ENCODE results near the gene THSD7A.

Gene THSD7A

DNA sequence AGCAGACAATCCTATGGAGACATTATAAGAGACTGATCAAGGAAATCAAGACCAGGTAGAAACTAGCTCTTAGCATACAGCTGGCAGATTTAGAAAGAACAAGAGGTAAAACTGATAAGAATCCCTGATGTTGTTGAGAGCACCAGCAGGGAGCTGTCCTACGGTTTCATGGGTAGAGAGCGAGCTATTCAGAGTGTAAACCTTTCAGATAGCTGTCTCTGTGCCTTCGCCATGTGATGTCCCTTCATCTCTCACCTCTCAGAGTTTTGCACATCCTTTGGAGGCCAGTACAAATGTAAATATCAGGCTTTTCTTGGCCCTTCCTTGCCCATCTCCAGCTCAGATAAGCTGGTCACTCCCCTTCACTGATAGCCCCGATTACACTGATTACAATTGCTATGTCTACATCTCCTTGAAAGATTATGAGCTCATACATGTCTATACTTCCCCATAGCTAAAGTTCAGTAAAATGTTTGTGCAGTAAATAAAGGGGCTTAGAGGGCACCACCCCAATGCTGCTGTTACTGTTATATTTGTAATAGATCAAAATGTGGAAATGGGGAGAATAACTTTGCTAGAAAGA is 21.9 kb downstream of the THSD7A start:
- Histone ChIP-seq H3K36me3 (ENCODE audit: control insufficient read depth in 2 of 2, insufficient read depth in 2 of 2, low read length in 2 of 2) (no peaks in the 10 kb centered on the region), H3K9ac (ENCODE audit: low read length in 2 of 2) (no peak overlapping the region), H3K9me3 (ENCODE audit: control insufficient read depth in 2 of 2, low read length in 2 of 2) (no peaks in the 10 kb centered on the region), H3K4me1 (ENCODE audit: control insufficient read depth, insufficient read depth, low read length) (no peaks in the 10 kb centered on the region), H3K27me3 (ENCODE audit: control insufficient read depth in 1 of 2, insufficient read depth in 2 of 2, low read length in 2 of 2) (no peaks in the 10 kb centered on the region), H3K4me3 (ENCODE audit: low read length in 2 of 2) (no peak overlapping the region), H3K27ac (ENCODE audit: low read length) (no peak overlapping the region)

DNA sequence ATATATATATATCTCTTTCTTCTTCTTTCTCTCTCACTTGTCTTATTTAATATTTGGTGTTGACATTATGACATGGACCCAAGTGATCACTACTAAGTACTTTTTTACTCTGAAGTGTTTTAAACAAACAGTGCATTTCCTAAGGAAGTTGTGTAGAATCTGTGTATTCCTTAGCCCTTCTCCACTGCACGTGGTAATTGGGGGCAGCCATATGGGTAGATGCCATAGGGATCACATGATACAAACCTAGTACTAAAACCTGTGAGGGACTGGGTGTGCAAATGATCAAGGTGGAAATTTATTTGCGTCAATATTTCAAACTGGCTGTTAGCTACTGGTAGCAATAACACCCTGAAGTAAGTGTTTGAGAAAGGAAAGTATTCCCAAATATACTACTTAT is 25.0 kb downstream of the THSD7A start:
- no peaks in the 10 kb centered on the region for H3K4me1 ChIP-seq (ENCODE audit: control insufficient read depth, insufficient read depth, low read length)
- H3K27ac ChIP-seq (ENCODE audit: low read length), result no peak overlapping the region
- no peak overlapping the region for H3K4me3 ChIP-seq (ENCODE audit: low read length in 2 of 2)
- no peaks in the 10 kb centered on the region for H3K27me3 ChIP-seq (ENCODE audit: control insufficient read depth in 1 of 2, insufficient read depth in 2 of 2, low read length in 2 of 2)
- H3K36me3 ChIP-seq (ENCODE audit: control insufficient read depth in 2 of 2, insufficient read depth in 2 of 2, low read length in 2 of 2), result no peaks in the 10 kb centered on the region
- no peaks in the 10 kb centered on the region for H3K9me3 ChIP-seq (ENCODE audit: control insufficient read depth in 2 of 2, low read length in 2 of 2)
- no peak overlapping the region for H3K9ac ChIP-seq (ENCODE audit: low read length in 2 of 2)

DNA sequence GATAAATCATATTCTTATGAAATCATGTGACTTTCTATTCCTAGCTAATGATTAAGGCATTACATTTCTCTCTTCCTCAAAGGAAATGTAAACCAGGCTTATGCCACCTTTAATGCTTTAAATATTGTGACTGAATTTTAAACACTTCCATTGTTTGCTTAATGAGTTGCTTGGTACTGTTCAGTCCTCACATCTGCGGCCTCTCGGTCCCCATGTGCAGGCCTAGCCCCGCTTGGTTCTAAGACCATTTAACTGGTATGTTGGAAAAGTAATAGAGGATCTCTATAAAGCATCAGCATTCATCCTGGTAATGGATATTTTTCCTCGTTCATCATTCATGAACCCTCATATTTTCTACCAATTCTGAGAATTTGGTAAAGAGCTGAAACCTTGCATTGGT is 27.4 kb downstream of the THSD7A start:
- Histone ChIP-seq H3K36me3 (ENCODE audit: control insufficient read depth in 2 of 2, insufficient read depth in 2 of 2, low read length in 2 of 2) (no peaks in the 10 kb centered on the region), H3K9me3 (ENCODE audit: control insufficient read depth in 2 of 2, low read length in 2 of 2) (no peaks in the 10 kb centered on the region), H3K9ac (ENCODE audit: low read length in 2 of 2) (no peak overlapping the region), H3K4me3 (ENCODE audit: low read length in 2 of 2) (no peak overlapping the region), H3K4me1 (ENCODE audit: control insufficient read depth, insufficient read depth, low read length) (no peaks in the 10 kb centered on the region), H3K27me3 (ENCODE audit: control insufficient read depth in 1 of 2, insufficient read depth in 2 of 2, low read length in 2 of 2) (no peaks in the 10 kb centered on the region), H3K27ac (ENCODE audit: low read length) (no peak overlapping the region)

DNA sequence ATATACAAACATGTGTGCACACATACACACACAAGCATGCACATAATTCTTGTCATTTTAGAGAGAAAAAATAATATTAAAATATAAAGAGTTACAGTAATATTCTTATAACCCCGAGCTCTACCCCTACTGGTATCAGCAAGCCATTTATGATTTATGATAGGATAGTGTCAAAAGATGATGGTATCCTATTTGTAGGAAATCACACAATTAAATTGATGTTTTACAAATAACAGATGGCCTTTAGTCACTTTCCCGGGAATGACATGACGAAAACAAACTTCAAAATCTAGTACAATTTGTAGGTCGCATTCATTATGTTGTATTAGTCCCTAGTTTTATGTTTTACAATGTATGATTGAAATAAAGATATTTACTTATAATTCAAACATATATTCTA is 36.8 kb downstream of the THSD7A start:
- no peaks in the 10 kb centered on the region for H3K4me1 ChIP-seq (ENCODE audit: control insufficient read depth, insufficient read depth, low read length)

DNA sequence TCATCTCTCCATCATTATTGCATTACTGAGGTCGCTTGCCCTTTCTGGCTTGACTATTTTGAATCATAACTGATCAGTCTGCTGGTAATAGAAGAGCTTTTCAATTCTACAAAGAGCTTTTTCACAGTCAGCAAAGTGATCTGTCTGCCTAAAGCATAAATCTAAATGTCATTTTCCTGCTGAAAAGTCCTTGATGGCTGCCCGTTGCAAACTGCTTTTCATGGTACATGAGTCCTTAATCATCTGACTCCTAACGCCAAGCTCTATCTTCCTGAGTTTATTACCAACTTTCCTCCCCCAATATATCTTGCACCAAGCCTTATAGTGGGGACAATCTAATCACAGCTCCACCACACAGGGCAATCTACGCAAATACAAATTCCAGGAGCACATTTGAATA is 39.8 kb downstream of the THSD7A start:
- Histone ChIP-seq H3K27me3 (ENCODE audit: control insufficient read depth in 1 of 2, insufficient read depth in 2 of 2, low read length in 2 of 2) (no peaks in the 10 kb centered on the region), H3K9me3 (ENCODE audit: control insufficient read depth in 2 of 2, low read length in 2 of 2) (no peaks in the 10 kb centered on the region), H3K4me3 (ENCODE audit: low read length in 2 of 2) (no peak overlapping the region), H3K27ac (ENCODE audit: low read length) (no peak overlapping the region), H3K4me1 (ENCODE audit: control insufficient read depth, insufficient read depth, low read length) (no peaks in the 10 kb centered on the region), H3K9ac (ENCODE audit: low read length in 2 of 2) (no peak overlapping the region), H3K36me3 (ENCODE audit: control insufficient read depth in 2 of 2, insufficient read depth in 2 of 2, low read length in 2 of 2) (no peaks in the 10 kb centered on the region)

More for the DNA sequence above, 36.8 kb downstream of the THSD7A start:
- H3K27me3 ChIP-seq (ENCODE audit: control insufficient read depth in 1 of 2, insufficient read depth in 2 of 2, low read length in 2 of 2), result no peaks in the 10 kb centered on the region
- H3K9me3 ChIP-seq (ENCODE audit: control insufficient read depth in 2 of 2, low read length in 2 of 2), result no peaks in the 10 kb centered on the region
- no peak overlapping the region for H3K9ac ChIP-seq (ENCODE audit: low read length in 2 of 2)
- no peaks in the 10 kb centered on the region for H3K36me3 ChIP-seq (ENCODE audit: control insufficient read depth in 2 of 2, insufficient read depth in 2 of 2, low read length in 2 of 2)
- H3K4me3 ChIP-seq (ENCODE audit: low read length in 2 of 2), result no peak overlapping the region
- H3K27ac ChIP-seq (ENCODE audit: low read length), result no peak overlapping the region

DNA sequence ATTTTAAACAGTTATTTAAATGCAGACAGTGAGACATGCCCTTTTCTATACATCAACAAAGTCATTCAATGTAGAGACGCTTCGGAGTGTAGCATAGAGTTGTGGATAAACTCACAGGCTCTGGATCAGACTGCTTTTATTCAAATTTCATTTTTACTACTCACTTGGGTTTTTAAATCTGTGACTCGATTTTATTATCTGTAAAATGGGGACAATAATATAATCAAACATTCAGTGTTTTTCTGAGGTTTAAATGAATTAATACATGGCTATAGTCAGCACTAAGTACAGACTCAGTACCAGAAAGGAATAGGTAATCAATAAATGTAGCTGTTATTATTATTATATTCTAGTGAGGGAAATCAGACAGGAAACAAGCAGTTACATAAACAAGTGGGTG is 43.4 kb downstream of the THSD7A start:
- no peak overlapping the region for H3K27ac ChIP-seq (ENCODE audit: low read length)
- no peaks in the 10 kb centered on the region for H3K36me3 ChIP-seq (ENCODE audit: control insufficient read depth in 2 of 2, insufficient read depth in 2 of 2, low read length in 2 of 2)
- no peaks in the 10 kb centered on the region for H3K27me3 ChIP-seq (ENCODE audit: control insufficient read depth in 1 of 2, insufficient read depth in 2 of 2, low read length in 2 of 2)
- H3K9ac ChIP-seq (ENCODE audit: low read length in 2 of 2), result no peak overlapping the region
- no peaks in the 10 kb centered on the region for H3K9me3 ChIP-seq (ENCODE audit: control insufficient read depth in 2 of 2, low read length in 2 of 2)
- H3K4me3 ChIP-seq (ENCODE audit: low read length in 2 of 2), result no peak overlapping the region
- H3K4me1 ChIP-seq (ENCODE audit: control insufficient read depth, insufficient read depth, low read length), result no peaks in the 10 kb centered on the region

DNA sequence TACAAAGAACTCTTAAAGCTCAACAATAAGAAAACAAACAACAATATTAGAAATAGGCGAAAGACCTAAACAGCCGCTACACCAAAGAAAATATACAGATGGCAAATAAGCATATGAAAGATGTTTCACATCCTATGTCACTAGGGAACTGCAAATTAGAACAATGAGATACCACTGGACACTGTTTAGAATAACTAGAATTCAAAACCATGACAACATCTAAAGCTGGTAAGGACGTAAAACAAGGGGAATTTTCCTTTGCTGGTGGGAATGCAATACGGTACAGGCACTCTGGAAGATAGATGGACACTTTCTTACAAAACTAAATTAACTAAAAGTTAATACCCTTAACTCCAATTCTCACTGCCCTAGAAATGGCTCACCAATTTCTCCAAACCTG is 44.5 kb downstream of the THSD7A start:
- H3K27me3 ChIP-seq (ENCODE audit: control insufficient read depth in 1 of 2, insufficient read depth in 2 of 2, low read length in 2 of 2), result no peaks in the 10 kb centered on the region
- H3K4me3 ChIP-seq (ENCODE audit: low read length in 2 of 2), result no peak overlapping the region
- no peak overlapping the region for H3K27ac ChIP-seq (ENCODE audit: low read length)
- no peak overlapping the region for H3K9ac ChIP-seq (ENCODE audit: low read length in 2 of 2)
- no peaks in the 10 kb centered on the region for H3K9me3 ChIP-seq (ENCODE audit: control insufficient read depth in 2 of 2, low read length in 2 of 2)
- no peaks in the 10 kb centered on the region for H3K4me1 ChIP-seq (ENCODE audit: control insufficient read depth, insufficient read depth, low read length)
- no peaks in the 10 kb centered on the region for H3K36me3 ChIP-seq (ENCODE audit: control insufficient read depth in 2 of 2, insufficient read depth in 2 of 2, low read length in 2 of 2)

DNA sequence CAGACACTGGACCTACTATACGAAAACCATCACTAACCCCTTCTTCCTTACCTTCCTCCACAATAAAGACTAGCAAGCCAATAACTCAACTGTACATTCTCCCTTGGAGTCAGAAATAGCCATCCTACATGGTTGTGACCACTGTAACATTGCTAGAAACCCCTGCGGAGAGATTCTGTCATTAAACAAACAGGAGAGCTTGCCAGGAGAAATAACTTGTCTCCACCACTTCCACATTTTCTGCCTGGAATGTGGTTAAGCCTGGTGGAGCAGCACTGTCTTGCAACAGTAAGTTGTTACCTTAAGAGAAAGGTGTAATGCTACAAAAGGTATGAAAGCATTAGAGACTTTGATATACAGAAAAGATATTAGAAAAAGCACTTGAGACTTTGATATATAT is 45.8 kb downstream of the THSD7A start:
- no peaks in the 10 kb centered on the region for H3K9me3 ChIP-seq (ENCODE audit: control insufficient read depth in 2 of 2, low read length in 2 of 2)
- H3K4me1 ChIP-seq (ENCODE audit: control insufficient read depth, insufficient read depth, low read length), result no peaks in the 10 kb centered on the region
- H3K36me3 ChIP-seq (ENCODE audit: control insufficient read depth in 2 of 2, insufficient read depth in 2 of 2, low read length in 2 of 2), result no peaks in the 10 kb centered on the region
- H3K4me3 ChIP-seq (ENCODE audit: low read length in 2 of 2), result no peak overlapping the region
- no peak overlapping the region for H3K27ac ChIP-seq (ENCODE audit: low read length)
- H3K9ac ChIP-seq (ENCODE audit: low read length in 2 of 2), result no peak overlapping the region
- H3K27me3 ChIP-seq (ENCODE audit: control insufficient read depth in 1 of 2, insufficient read depth in 2 of 2, low read length in 2 of 2), result no peaks in the 10 kb centered on the region

DNA sequence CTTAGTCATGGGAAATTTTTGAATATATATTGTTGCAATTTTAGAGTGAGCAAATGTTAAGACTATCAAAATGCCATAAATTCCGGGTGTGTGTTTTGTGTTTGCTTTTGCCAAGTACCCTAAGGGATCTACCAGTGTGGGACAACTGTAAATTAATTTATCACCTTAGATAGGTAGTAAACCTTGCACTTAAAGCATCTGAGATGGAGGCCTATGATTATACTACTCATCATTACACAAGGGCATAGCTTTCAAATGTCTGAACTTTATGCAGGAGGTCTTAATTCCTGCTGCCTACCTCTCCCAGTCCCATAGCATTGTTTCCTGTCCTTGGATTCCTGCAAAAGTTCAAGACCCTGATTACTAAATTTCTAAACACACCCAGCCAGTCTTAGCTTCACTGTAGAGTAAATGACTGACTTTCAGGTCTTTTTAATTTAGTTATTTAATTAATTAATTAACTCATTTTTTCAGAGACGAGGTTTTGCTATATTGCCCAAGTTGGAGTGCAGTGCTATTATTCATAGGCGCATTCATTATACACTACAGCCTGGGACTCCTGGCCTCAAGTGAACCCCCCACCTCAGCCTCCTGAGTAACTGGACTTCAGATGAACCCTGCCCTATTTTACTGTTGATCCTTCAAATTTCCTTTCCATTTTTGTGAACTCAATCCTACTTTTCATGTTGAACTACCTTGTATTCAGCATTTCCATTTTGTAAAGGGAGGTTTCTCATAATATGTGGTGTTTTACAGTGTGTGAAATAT is 47.0 kb downstream of the THSD7A start:
- Histone ChIP-seq H3K36me3 (ENCODE audit: control insufficient read depth in 2 of 2, insufficient read depth in 2 of 2, low read length in 2 of 2) (no peaks in the 10 kb centered on the region), H3K27ac (ENCODE audit: low read length) (no peak overlapping the region), H3K27me3 (ENCODE audit: control insufficient read depth in 1 of 2, insufficient read depth in 2 of 2, low read length in 2 of 2) (no peaks in the 10 kb centered on the region), H3K9ac (ENCODE audit: low read length in 2 of 2) (no peak overlapping the region), H3K9me3 (ENCODE audit: control insufficient read depth in 2 of 2, low read length in 2 of 2) (no peaks in the 10 kb centered on the region), H3K4me3 (ENCODE audit: low read length in 2 of 2) (no peak overlapping the region), H3K4me1 (ENCODE audit: control insufficient read depth, insufficient read depth, low read length) (no peaks in the 10 kb centered on the region)

DNA sequence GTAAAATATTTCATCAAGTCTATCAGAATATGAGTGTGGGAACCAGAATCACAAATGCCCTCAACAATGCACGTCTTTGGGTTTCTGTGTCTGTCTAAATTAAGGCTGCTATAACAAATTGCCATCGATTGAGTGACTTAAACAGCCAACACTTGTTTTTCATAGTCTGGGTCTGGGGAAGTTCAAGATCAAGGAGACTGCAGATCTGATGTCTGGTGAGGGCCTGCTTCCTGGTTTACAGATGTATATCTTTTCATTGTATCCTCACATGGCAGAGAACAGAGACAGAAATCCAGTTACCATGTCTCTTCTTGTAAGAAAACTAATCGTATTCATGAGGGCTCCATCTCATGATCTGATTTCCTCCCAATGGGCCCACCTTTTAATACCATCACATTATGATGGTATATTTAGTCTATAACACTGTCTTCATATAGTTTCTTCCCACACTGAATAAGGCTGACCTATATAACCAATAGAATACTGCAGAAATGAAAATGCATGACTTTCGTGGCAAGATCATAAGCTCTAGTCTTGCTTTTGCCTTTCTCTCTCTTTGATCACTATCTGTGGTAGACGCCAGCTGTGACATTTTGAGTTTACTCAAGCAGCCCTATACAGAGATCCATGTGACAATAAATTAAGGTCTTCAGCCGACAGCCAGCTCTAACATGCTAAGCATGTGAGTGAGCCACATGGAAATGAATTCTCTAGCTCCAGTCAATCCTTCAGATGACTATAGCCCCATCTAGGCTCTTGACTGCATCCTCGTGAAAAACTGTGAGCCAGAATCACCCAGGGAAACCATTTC is 51.9 kb downstream of the THSD7A start:
- H3K4me3 ChIP-seq (ENCODE audit: low read length in 2 of 2), result no peak overlapping the region

DNA sequence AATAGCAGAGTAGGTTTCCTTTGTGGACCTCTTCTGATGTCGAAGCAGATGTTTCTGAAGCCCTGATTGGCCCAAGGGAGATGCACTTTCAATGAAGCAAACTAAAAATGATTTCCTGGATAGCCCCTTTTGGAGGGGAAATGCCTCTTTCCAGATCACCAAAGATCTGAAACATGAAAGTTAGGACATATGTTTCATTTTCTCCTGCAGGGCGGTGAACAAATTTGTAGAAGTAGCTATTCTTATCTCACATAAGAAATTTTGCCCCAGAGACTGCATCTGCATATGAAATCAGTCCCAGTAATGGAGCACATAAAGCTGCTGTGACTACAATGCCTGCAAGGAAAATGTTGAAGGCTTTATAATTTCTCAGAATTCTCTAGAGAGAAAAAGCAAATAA is 56.0 kb downstream of the THSD7A start:
- Histone ChIP-seq H3K4me1 (ENCODE audit: control insufficient read depth, insufficient read depth, low read length) (no peaks in the 10 kb centered on the region), H3K27ac (ENCODE audit: low read length) (no peak overlapping the region), H3K27me3 (ENCODE audit: control insufficient read depth in 1 of 2, insufficient read depth in 2 of 2, low read length in 2 of 2) (no peaks in the 10 kb centered on the region), H3K36me3 (ENCODE audit: control insufficient read depth in 2 of 2, insufficient read depth in 2 of 2, low read length in 2 of 2) (no peaks in the 10 kb centered on the region), H3K4me3 (ENCODE audit: low read length in 2 of 2) (no peak overlapping the region), H3K9me3 (ENCODE audit: control insufficient read depth in 2 of 2, low read length in 2 of 2) (no peaks in the 10 kb centered on the region), H3K9ac (ENCODE audit: low read length in 2 of 2) (no peak overlapping the region)

More for the DNA sequence above, 51.9 kb downstream of the THSD7A start:
- no peaks in the 10 kb centered on the region for H3K9me3 ChIP-seq (ENCODE audit: control insufficient read depth in 2 of 2, low read length in 2 of 2)
- no peaks in the 10 kb centered on the region for H3K36me3 ChIP-seq (ENCODE audit: control insufficient read depth in 2 of 2, insufficient read depth in 2 of 2, low read length in 2 of 2)
- H3K4me1 ChIP-seq (ENCODE audit: control insufficient read depth, insufficient read depth, low read length), result no peaks in the 10 kb centered on the region
- H3K9ac ChIP-seq (ENCODE audit: low read length in 2 of 2), result no peak overlapping the region
- no peaks in the 10 kb centered on the region for H3K27me3 ChIP-seq (ENCODE audit: control insufficient read depth in 1 of 2, insufficient read depth in 2 of 2, low read length in 2 of 2)
- no peak overlapping the region for H3K27ac ChIP-seq (ENCODE audit: low read length)
